Uterus (tissue), 2 donors: ENCODE results near the gene STRA6.

Source experiments
- POLR2A ChIP-seq, 2 donors: fragments of 450-650 bp; IDR thresholded peaks; one replicate each; pipeline ENCODE4 v1.6.1; 2016; ENCODE audit warnings: antibody characterized with exemption in 2 of 2, mild to moderate bottlenecking in 1 of 2, moderate library complexity in 1 of 2
- TF ChIP-seq, protein P1 (sequence below), 4 experiments: fragments of 200-600 bp in 2 of 4; fragments of 450-650 bp in 2 of 4; sonication (generic) in 2 of 4; IDR thresholded peaks; one replicate each; pipeline ENCODE4 v1.5.1; 2016 to 2019; ENCODE audit warnings: antibody characterized with exemption in 4 of 4, mild to moderate bottlenecking in 2 of 4, moderate library complexity in 1 of 4

DNA sequence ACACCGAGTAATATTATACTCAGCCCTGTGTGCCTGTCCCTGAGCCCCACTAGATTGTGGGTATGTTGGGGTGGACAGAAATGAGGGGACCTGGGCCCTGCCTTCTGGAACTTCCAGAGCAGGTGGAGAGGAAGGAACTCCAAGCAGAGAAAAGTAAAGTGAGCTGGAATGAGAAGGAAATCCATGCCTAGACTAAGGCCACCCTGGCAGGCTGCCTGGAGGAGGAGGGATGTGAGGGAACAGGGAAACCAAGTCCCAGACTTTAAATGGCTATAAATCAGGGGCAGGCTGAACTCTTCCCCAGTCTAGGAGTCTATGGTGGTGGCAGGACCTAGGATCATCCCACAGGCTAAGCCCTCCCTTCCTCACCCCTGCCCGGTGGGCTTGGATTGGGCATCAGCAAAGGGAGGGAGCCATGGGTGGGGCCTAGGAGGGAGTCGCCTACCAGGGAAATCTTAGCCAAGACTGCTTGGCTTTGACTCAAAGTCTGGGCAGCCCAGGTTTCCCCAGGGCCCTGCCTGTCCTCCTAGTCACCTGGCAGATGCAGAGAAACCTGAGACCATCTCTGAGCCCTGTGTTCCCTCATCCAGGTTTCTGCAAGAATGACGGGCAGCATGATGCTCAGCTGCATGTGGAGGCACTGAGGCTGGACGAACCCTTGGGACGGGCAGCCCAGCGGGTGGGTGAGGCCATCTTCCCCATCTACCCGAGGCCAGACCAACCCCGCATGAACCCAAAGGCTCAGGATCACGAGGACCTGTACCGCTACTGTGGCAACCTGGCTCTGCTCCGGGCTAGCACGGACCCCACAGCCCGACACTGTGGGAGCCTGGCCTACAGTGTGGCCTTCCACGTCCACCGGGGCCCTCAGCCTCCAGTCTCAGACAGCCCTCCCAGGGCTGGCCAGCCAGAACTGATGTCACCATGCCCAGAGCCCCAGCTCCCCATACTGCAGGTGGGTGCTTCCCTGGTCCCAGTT, 15.6 kb upstream of the STRA6 start:
- TF ChIP-seq, protein P1, sequence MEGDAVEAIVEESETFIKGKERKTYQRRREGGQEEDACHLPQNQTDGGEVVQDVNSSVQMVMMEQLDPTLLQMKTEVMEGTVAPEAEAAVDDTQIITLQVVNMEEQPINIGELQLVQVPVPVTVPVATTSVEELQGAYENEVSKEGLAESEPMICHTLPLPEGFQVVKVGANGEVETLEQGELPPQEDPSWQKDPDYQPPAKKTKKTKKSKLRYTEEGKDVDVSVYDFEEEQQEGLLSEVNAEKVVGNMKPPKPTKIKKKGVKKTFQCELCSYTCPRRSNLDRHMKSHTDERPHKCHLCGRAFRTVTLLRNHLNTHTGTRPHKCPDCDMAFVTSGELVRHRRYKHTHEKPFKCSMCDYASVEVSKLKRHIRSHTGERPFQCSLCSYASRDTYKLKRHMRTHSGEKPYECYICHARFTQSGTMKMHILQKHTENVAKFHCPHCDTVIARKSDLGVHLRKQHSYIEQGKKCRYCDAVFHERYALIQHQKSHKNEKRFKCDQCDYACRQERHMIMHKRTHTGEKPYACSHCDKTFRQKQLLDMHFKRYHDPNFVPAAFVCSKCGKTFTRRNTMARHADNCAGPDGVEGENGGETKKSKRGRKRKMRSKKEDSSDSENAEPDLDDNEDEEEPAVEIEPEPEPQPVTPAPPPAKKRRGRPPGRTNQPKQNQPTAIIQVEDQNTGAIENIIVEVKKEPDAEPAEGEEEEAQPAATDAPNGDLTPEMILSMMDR (IDR thresholded peaks at IDR 0.05): no peak
- TF ChIP-seq POLR2A (IDR thresholded peaks at IDR 0.05): no peak
